HG03097 (cell line): ENCODE data around the gene PRLR.

Experiments used
- ATAC-seq: cut with Tn5 transposase; IDR thresholded peaks from one replicate; pipeline ENCODE4 v1.9.1; 2021; ENCODE audit not compliant: unreplicated experiment, low FRiP score

PRLR gene

GRCh38 chr5:35162848-35163709, 67.2 kb downstream of the PRLR start:
- no peak for ATAC-seq

- ATAC-seq, result no peak
Observed at GRCh38 chr5:35161652-35162273, 68.5 kb downstream of the PRLR start.

- ATAC-seq, result no peak
Observed at GRCh38 chr5:35160486-35161116, 69.7 kb downstream of the PRLR start.

- no peak for ATAC-seq
Observed at GRCh38 chr5:35159370-35159742, 70.9 kb downstream of the PRLR start.

- no peak for ATAC-seq
Observed at GRCh38 chr5:35158622-35159369, 71.5 kb downstream of the PRLR start.

GRCh38 chr5:35158204-35158603, 72.1 kb downstream of the PRLR start:
- ATAC-seq, result no peak

GRCh38 chr5:35153375-35153932, 76.8 kb downstream of the PRLR start:
- no peak for ATAC-seq

GRCh38 chr5:35152733-35153132, 77.6 kb downstream of the PRLR start:
- no peak for ATAC-seq

GRCh38 chr5:35151146-35151920, 79.0 kb downstream of the PRLR start:
- ATAC-seq, result no peak

- no peak for ATAC-seq
Observed at GRCh38 chr5:35149041-35149440, 81.2 kb downstream of the PRLR start.

- ATAC-seq, result no peak
Observed at GRCh38 chr5:35146406-35146805, 83.9 kb downstream of the PRLR start.

GRCh38 chr5:35145691-35146317, 84.5 kb downstream of the PRLR start:
- ATAC-seq, result no peak

- ATAC-seq, result no peak
Observed at GRCh38 chr5:35145012-35145411, 85.3 kb downstream of the PRLR start.

GRCh38 chr5:35143841-35144240, 86.4 kb downstream of the PRLR start:
- ATAC-seq, result no peak

- ATAC-seq, result no peak
Observed at GRCh38 chr5:35141739-35142138, 88.5 kb downstream of the PRLR start.

- no peak for ATAC-seq
Observed at GRCh38 chr5:35138232-35138631, 92.1 kb downstream of the PRLR start.

- no peak for ATAC-seq
Observed at GRCh38 chr5:35136386-35136785, 93.9 kb downstream of the PRLR start.

- no peak for ATAC-seq
Observed at GRCh38 chr5:35135239-35135700, 95.0 kb downstream of the PRLR start.

GRCh38 chr5:35134278-35135030, 95.8 kb downstream of the PRLR start:
- ATAC-seq, result no peak
